Measurements from ENCODE around the gene MMP26.

Gene MMP26

DNA sequence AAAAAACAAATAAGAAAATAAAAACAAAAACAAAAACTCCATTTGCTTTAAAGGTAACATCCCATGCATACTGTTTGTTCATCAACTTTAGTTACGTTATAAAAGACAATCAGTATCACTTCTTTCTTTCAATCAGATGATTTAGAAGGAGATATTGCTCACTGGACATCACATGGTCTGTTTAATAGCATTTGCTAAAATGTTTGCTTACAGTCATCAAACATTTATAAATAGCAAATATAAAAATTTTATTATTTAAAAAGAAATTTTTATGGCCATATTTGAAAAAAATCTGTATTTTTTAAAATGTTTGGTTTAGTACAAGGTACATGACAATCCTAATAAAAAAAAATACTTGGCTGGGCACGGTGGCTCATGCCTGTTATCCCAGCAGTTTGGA is 22.6 kb downstream of the MMP26 start:
- no peak for DNase-seq

DNA sequence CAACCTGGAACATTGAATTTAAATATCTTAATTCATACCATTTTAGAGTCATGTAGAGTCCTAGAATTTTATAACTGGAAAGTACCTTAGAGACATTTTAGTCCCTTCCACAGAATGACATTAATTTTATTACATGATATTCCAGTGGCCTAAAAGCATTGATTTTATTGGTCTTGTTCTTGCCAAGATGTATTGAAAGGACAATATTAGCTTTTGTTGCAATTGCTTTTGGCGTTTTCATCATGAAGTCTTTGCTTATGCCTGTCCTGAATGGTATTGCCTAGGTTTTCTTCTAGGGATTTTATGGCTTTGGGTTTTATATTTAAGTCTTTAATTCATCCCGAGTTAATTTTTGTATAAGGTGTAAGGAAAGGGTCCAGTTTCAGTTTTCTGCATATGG is 36.2 kb downstream of the MMP26 start:
- no peak for DNase-seq

DNA sequence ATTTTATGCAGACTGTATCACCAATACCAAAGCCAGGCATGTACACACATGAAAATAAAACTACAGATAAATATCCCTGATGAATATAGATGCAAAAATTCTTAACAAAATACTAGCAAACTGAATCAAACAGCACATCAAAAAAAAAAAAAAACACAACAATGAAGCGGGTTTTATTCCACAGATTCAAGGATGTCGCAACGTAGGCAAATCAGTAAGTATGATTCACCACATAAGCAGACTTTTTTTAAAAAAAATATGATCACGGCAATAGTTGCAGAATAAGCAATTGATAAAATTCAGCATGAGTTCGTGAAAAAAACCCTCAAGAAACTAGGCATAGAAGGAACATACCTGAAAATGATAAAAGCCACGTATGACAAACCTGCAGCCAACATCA is 43.9 kb downstream of the MMP26 start:
- no peak for DNase-seq

DNA sequence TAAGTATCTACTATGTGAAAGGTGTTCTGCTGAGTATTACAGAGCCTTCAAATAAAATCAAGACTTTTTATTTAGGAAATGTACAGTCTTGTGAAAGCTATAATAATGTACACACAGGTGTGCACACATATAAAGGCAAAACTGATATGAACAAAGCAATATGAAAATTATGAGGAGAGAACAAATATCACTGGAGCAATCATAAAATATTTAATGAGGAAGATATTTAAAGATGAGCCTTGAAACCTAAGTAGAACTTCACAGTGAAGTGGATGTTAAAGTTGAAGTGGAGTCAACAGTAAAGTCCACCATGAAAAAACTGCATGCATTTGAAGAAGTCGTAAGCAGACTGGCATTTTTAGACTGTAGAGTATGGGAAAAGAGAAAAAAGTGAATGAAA is 46.6 kb downstream of the MMP26 start:
- no peak for DNase-seq

Measured in MV-4-11 (cell line).